GM21515 (cell line): Measurements from ENCODE around the gene SKIC8.

Experiments
- ATAC-seq: cut with Tn5 transposase; IDR thresholded peaks from one replicate; pipeline ENCODE4 v1.9.1; 2021; ENCODE audit not compliant: unreplicated experiment

SKIC8 gene

DNA sequence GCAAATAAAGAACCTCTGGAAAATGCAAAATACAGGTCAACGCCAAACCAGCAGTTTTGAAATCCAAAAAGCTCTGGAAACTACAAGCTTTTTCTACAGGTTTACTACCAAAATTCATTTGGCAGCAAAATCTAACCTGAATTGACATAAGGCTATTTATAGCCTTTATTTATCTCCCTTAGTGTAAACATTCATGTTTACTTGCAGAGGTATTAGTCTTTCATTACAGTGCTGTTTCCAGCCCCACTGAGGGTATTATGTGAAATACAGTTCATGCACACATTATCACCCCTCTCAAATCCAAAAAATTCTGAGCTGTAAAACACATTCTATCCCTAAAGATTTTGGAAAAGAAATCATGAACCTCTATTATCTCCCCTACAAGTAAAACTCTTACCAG is 7.2 kb downstream of the SKIC8 start:
- ATAC-seq, result no peak

GRCh38 chr15:78291698-78292097 is 7.7 kb downstream of the SKIC8 start:
- ATAC-seq, result no peak

DNA sequence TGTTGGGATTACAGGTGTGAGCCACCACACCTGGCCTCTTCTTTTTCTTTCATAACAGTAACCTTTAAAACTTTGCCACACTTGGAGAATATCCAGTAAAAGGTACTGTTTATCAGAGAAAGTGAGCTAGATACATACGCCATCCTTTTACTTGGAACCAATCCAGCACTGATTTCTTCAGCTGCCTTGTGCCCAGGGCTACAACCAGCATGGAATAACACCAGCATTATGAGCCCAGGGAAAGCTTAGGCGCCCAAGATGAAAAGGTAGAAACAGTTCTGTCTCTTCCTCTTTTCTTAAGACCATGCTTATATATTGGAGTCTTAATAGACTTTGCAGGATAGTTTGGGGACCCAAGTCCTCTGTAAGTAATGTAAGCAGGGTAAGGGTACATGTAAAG is 8.4 kb downstream of the SKIC8 start:
- no peak for ATAC-seq

DNA sequence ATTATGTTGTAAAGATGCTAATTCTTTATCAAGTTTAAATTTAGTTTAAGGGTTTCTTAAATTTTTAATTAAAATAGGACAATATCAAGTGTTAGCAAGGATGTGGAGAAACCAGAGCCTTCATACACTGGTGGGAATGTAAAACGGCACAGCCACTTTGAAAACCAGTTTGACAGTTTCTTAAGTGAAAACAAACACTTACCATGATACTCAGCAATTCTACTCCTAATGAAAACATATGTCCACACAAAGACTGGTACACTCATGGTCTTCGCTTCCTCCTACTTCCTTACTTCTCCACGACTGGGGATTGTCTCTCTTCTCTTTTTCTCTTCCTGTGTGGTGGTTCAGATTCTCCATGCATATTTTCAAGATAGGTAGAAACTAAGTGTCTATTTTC is 9.2 kb downstream of the SKIC8 start:
- ATAC-seq, result no peak

DNA sequence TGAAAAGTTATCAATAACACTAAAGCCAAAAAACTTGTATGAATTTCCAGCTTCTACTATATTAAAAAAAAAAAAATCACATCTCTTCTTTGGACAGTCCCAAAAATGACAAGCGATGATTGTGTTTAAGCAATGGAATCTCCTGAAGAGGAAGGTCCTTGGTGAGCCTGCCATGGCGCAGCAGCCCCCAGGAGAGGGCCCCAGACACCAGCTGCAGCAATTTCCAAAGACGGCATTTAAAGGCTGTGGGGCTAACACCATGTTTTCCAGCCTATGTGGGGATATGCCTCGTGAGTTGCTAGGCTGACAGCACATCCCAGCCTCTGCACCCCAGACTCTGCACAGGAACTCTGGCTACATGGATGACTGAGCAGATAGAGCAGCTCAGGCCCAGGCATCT is 14.7 kb downstream of the SKIC8 start:
- no peak for ATAC-seq

- no peak for ATAC-seq
Observed at GRCh38 chr15:78282324-78282723, 17.1 kb downstream of the SKIC8 start.

DNA sequence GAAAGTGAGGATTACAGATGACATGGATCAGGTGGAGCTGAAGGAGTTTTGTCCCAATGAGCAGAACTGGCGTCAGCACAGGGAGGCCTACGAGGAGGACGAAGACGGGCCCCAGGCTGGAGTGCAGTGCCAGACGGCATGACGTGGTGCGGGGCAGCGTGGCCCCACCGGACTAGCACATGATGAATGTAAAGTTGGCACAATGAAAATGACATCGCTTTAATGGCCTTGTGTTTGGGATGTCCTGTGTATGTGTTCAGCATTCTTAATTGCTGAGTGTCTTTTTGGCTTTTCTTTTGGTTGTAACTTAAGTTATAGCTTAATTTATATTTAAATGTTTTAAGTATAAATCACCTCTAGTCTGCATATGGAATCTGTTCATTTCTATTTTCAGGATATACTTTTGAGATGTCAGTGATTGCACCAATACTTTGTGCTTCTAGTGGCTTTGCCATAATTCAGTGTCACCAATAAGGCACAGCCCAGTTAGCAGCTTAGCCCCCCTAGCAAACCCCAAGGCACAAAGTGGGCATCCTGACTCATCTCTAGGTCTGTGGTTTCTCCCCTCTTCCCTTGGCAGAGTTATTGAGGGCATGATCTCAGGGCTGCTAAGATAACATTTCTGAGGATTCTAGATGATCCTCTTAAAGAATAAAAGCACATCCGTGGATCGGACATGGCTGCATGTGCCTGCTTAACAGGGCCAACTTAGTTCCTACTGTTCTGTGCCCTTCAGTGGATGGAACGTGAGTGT is 18.9 kb downstream of the SKIC8 start:
- no peak for ATAC-seq

DNA sequence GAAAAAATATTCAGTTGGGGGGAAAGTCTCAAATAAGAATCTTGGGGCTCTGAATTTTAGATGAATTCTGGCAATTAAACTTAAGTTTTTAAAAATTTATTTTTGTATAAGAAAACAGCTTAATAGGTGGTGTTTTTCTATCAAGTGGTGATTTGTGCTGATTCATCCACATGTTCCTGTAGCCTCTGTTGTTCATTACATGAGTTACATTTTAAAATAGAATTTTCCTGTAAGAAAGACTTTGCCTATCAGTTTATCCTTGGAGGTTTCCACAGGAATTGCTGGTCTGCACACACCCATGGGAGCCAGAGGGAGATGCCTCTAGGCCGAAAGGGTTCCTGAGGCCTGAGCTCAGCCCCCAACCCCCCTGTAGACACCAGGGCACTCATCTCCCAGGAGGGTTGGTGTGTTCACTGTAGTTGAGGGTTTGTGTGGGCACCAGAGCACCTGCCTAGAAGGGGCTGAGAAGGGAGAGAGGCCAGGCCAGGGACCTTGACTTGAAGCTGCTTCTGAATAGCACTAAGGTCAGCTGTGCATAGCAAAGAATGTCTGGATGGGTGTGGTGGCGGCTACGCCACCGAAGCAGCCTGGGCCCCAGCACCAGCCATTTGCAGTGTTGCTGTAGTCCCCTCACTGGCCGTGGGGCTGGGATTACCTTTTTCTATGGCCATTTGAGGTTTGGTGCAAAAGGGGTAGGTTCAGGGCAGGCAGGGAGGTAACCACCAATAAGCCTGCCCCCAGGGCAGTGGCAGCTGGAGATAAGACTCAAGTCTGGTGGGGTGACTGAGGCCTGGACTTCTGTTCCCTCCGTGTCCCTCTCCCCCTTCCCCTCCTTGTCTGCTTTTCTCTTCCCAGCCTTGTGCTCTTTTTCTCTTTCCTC is 23.1 kb downstream of the SKIC8 start:
- no peak for ATAC-seq

DNA sequence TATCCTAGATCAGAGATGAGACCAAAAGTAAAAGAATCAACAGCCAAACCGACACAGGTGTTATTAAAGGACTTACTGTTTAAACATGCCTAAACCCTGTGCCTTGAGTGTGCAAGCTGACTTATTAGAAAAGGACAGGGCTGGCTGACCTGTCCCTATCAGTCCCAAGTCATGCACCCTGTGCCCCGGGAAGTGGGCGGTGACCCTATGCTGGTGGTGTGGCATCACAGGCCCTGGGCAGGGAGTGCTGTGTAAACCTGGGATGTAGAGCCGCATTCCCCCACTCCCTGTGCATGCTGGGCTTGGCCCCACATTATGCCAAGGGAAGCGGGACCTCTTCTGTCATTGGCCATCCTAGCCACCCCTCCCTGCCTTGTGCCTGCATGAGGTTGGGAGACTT is 24.4 kb downstream of the SKIC8 start:
- ATAC-seq, result no peak

GRCh38 chr15:78272776-78273175 is 26.6 kb downstream of the SKIC8 start:
- ATAC-seq, result no peak

GRCh38 chr15:78272316-78272715 is 27.1 kb downstream of the SKIC8 start:
- no peak for ATAC-seq

GRCh38 chr15:78266806-78267205 is 32.6 kb downstream of the SKIC8 start:
- no peak for ATAC-seq

- ATAC-seq, result no peak
Observed at GRCh38 chr15:78266229-78266628, 33.2 kb downstream of the SKIC8 start.

GRCh38 chr15:78265752-78266224 is 33.6 kb downstream of the SKIC8 start:
- ATAC-seq, result no peak

GRCh38 chr15:78265137-78265460 is 34.3 kb downstream of the SKIC8 start:
- no peak for ATAC-seq

GRCh38 chr15:78264304-78265136 is 34.9 kb downstream of the SKIC8 start, which contains the start of gene DNAJA4:
DNAJA4 (plus strand) TSS chr15:78264562; CDS start chr15:78264764, 202 bp downstream.
- no peak for ATAC-seq

- no peak for ATAC-seq
Observed at GRCh38 chr15:78263907-78264303, 35.5 kb downstream of the SKIC8 start.

GRCh38 chr15:78263351-78263781 is 36.0 kb downstream of the SKIC8 start:
- no peak for ATAC-seq

- ATAC-seq, result no peak
Observed at GRCh38 chr15:78261062-78261461, 38.3 kb downstream of the SKIC8 start.

DNA sequence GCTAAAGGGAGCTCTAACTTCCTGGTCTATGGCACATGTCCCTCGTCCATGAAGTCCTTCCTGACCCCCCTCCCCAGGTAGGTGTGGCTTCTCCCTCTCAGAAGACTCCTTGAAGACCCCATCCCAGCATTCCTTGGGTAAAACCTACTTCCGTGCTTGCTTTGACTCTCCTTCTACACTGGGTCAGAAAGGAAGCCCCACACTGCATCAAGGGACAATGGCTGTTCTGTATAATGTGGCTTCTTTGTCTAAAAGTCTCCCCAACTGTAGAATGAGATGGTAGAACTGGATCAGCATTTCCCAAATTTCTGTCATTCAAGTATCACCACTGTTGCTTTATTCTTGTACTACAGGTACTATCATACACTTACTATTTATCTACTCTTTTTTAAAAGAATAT is 38.9 kb downstream of the SKIC8 start:
- ATAC-seq, result no peak

DNA sequence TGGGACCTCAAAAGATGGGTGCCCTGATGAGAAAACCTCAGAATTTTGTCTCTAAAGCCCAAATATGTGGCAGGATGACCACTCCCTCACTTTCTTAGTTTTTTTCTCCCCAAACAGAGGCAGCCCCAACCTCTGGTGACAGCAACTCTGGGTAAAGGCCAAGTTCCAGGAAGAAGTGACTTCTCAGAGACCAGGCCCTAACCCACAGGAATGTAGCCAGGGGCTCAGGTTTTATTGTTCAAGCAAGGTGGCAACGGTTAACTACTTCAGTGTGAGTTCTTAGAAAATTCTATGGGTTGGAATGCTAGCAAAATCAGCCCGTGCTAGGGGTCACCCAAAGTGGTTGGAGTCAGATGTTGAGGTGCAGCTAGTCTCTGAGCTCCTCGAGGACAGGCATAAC is 40.2 kb downstream of the SKIC8 start:
- no peak for ATAC-seq
